ENCODE results near the gene CCDC66. TPM values are rescaled to one million over a fixed set of nuclear protein-coding genes. Genes with fewer than 3 reads are reported as not detected.

The CCDC66 gene
- total RNA-seq, 1 experiment from 2014 or later = 28.6 TPM

DNA sequence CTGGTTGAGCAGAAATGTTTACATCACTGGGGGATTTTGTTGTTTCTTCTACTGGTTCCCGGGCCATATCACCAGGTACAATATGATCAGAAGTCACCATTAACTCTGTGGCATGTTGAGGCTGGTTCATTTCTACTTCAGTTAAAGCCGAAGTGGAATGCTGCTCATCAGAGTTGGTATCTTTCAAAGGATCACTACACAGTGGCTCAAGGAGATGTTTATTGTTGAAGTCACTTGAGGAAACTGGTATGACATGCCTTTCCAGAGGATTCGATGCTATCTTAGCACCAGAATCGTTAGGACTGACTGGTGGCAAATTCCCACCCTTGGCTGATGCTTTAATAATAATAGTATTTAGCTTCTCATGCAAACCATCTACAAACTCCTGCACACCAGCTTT is 76.2 kb downstream of the CCDC66 start:
- POLR2A ChIA-PET = interaction anchor here (0.6 to 1.2 kb wide), 2 partner anchors 9 to 334 kb away, joined by 3 to 5 read pairs; no protein-coding TSS in a partner anchor

GRCh38 chr3:56633602-56634535 is 76.9 kb downstream of the CCDC66 start:
- intact Hi-C loops (cut with micrococcal nuclease) = no loop called here
- no peaks in the 10 kb centered on the region for H3K4me1 Mint-ChIP-seq (ENCODE audit: insufficient read depth, unreplicated experiment)
- no peak overlapping the region for H3K4me3 Mint-ChIP-seq (ENCODE audit: unreplicated experiment)
- ChIA-PET POLR2A (interaction anchor here (0.6 to 1.3 kb wide), 5 partner anchors 8 to 333 kb away, joined by 3 to 5 read pairs (median 3); no protein-coding TSS in a partner anchor), CTCF (no interaction called here)
- H3K27ac Mint-ChIP-seq (ENCODE audit: low read depth, unreplicated experiment) = no peak overlapping the region
- BruUV-seq (replicated peaks) = no TSS peak
- H3K27me3 Mint-ChIP-seq (ENCODE audit: insufficient read depth, unreplicated experiment) = no peaks in the 10 kb centered on the region
- TF ChIP-seq CTCF (IDR thresholded peaks at IDR 0.05; ENCODE audit: unreplicated experiment) = no peak
- H3K36me3 Mint-ChIP-seq (ENCODE audit: insufficient read depth, unreplicated experiment) = peaks cover 77% of the 10 kb centered on the region
- no peaks in the 10 kb centered on the region for H3K9me3 Mint-ChIP-seq (ENCODE audit: unreplicated experiment)
- DNase-seq (ENCODE audit: unreplicated experiment) = no peak

More for the DNA sequence above, 76.2 kb downstream of the CCDC66 start:
- peaks cover 77% of the 10 kb centered on the region for H3K36me3 Mint-ChIP-seq (ENCODE audit: insufficient read depth, unreplicated experiment)
- H3K9me3 Mint-ChIP-seq (ENCODE audit: unreplicated experiment) = no peaks in the 10 kb centered on the region
- TSS peak; percentile 60 for BruUV-seq (replicated peaks)
- no peak overlapping the region for H3K27ac Mint-ChIP-seq (ENCODE audit: low read depth, unreplicated experiment)
- intact Hi-C loops (cut with micrococcal nuclease) = no loop called here
- TF ChIP-seq CTCF (IDR thresholded peaks at IDR 0.05; ENCODE audit: unreplicated experiment) = no peak
- CTCF ChIA-PET = no interaction called here
- H3K4me1 Mint-ChIP-seq (ENCODE audit: insufficient read depth, unreplicated experiment) = no peaks in the 10 kb centered on the region
- H3K4me3 Mint-ChIP-seq (ENCODE audit: unreplicated experiment) = no peak overlapping the region
- no peaks in the 10 kb centered on the region for H3K27me3 Mint-ChIP-seq (ENCODE audit: insufficient read depth, unreplicated experiment)
- DNase-seq (ENCODE audit: unreplicated experiment) = no peak

DNA sequence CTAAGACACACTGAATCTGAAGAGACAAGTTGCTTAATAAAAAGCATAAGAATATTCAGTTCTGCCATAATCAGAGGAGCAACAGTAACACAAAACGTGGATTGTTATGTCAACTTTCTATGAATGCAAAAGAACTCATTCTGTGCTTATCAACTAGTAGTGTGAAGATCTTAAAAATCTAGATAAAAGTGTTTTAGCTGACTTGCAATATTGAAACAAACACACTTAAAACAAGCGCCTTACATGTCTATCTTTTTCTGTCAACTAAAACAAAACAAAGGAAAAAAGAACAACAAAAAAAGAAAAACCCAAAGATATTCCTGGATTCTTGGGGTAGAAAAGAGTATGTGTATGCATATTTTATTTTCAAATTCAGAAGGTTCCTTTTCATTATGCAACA is 88.4 kb downstream of the CCDC66 start:
- no peak overlapping the region for H3K27ac Mint-ChIP-seq (ENCODE audit: low read depth, unreplicated experiment)
- ChIA-PET POLR2A (interaction anchor here (0.7 kb wide), 3 partner anchors 18 to 1083 kb away, joined by 3 to 4 read pairs (median 3); no protein-coding TSS in a partner anchor), CTCF (no interaction called here)
- no peak for TF ChIP-seq CTCF (IDR thresholded peaks at IDR 0.05; ENCODE audit: unreplicated experiment)
- H3K4me1 Mint-ChIP-seq (ENCODE audit: insufficient read depth, unreplicated experiment) = peaks cover 14% of the 10 kb centered on the region
- H3K4me3 Mint-ChIP-seq (ENCODE audit: unreplicated experiment) = no peak overlapping the region
- intact Hi-C loops (cut with micrococcal nuclease) = no loop called here
- peaks cover 96% of the 10 kb centered on the region for H3K36me3 Mint-ChIP-seq (ENCODE audit: insufficient read depth, unreplicated experiment)
- no peaks in the 10 kb centered on the region for H3K9me3 Mint-ChIP-seq (ENCODE audit: unreplicated experiment)
- BruUV-seq (replicated peaks) = no TSS peak
- no peak for DNase-seq (ENCODE audit: unreplicated experiment)
- no peaks in the 10 kb centered on the region for H3K27me3 Mint-ChIP-seq (ENCODE audit: insufficient read depth, unreplicated experiment)

DNA sequence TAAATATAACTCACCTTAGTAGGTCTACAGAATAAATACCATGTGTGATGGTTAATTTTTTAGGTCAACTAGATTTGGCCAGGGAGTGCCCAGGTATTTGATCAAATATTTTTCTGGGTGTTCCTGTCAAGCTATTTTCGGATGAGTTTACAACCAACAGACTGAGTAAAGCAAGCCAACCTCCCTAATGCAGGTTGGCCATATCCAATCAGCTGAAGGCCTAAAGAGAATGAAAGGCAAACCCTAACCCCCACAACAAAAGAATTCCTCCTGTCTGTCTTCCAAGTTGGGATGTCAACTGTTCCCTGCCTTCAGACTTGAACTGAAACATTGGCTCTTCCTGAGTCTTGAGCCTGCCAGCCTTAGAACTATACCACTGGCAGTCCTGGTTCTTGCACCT is 97.5 kb downstream of the CCDC66 start:
- H3K27ac Mint-ChIP-seq (ENCODE audit: low read depth, unreplicated experiment) = peak overlapping the region; percentile 78

More for the DNA sequence above, 97.5 kb downstream of the CCDC66 start:
- Mint-ChIP-seq H3K27me3 (ENCODE audit: insufficient read depth, unreplicated experiment) (no peaks in the 10 kb centered on the region), H3K4me1 (ENCODE audit: insufficient read depth, unreplicated experiment) (peaks cover 5% of the 10 kb centered on the region), H3K36me3 (ENCODE audit: insufficient read depth, unreplicated experiment) (peaks cover 88% of the 10 kb centered on the region), H3K9me3 (ENCODE audit: unreplicated experiment) (no peaks in the 10 kb centered on the region), H3K4me3 (ENCODE audit: unreplicated experiment) (no peak overlapping the region)
- TF ChIP-seq CTCF (IDR thresholded peaks at IDR 0.05; ENCODE audit: unreplicated experiment) = no peak
- intact Hi-C loops (cut with micrococcal nuclease) = no loop called here
- BruUV-seq (replicated peaks) = no TSS peak
- DNase-seq (ENCODE audit: unreplicated experiment) = no peak
- ChIA-PET POLR2A (no interaction called here), CTCF (interaction anchor here (0.6 to 0.7 kb wide), 2 partner anchors 12 to 24 kb away, joined by 3 to 4 read pairs; no protein-coding TSS in a partner anchor)

All from MCF 10A (cell line).